Measurements from ENCODE around the gene FBXO31.
"Not testable (repeated sequence)": the region's sequence is repeated elsewhere in the genome, so short reads cannot be mapped to it uniquely, and the experiment has no call there.

FBXO31 gene

GRCh38 chr16:87387942-87388817 is 4.6 kb upstream of the FBXO31 start:
- peak; percentile 97 for TF ChIP-seq Cebpa-rat (IDR thresholded peaks at IDR 0.05)
- peaks cover 10% of the 10 kb centered on the region for H4K20me1 ChIP-seq
- H3K4me2 ChIP-seq, result peak overlapping the region; percentile 75
- H3K9ac ChIP-seq, result peak overlapping the region; percentile 76
- peak overlapping the region; percentile 44 for H3K4me3 ChIP-seq
- H3K27ac ChIP-seq, result peak overlapping the region; percentile 96
- H3K4me1 ChIP-seq, result peaks cover 70% of the 10 kb centered on the region
- H3K27me3 ChIP-seq, result no peaks in the 10 kb centered on the region
- no peaks in the 10 kb centered on the region for H3K9me3 ChIP-seq
- no peaks in the 10 kb centered on the region for H3K36me3 ChIP-seq

- H3K4me1 ChIP-seq, result peaks cover 76% of the 10 kb centered on the region
- H3K4me2 ChIP-seq, result peak overlapping the region; percentile 83
- H3K9me3 ChIP-seq, H3K36me3 ChIP-seq, H3K27me3 ChIP-seq: not testable (repeated sequence)
- peak overlapping the region; percentile 95 for H3K27ac ChIP-seq
- H3K4me3 ChIP-seq, result peak overlapping the region; percentile 90
- H4K20me1 ChIP-seq, result peaks cover 33% of the 10 kb centered on the region
- H3K9ac ChIP-seq, result peak overlapping the region; percentile 91
Observed at GRCh38 chr16:87384875-87385167, 1.2 kb upstream of the FBXO31 start.

- H3K27ac ChIP-seq, result peak overlapping the region; percentile 95
- peak overlapping the region; percentile 90 for H3K4me3 ChIP-seq
Observed at GRCh38 chr16:87384162-87384874, 742 bp upstream of the FBXO31 start.

GRCh38 chr16:87382023-87382785 is 1.4 kb downstream of the FBXO31 start:
- Histone ChIP-seq H3K9ac (peak overlapping the region; percentile 91), H3K4me3 (peak overlapping the region; percentile 90), H3K9me3 (no peaks in the 10 kb centered on the region), H4K20me1 (peaks cover 59% of the 10 kb centered on the region), H3K27me3 (no peaks in the 10 kb centered on the region), H3K27ac (peak overlapping the region; percentile 95), H3K4me1 (peaks cover 53% of the 10 kb centered on the region), H3K4me2 (peak overlapping the region; percentile 83), H3K36me3 (peaks cover 17% of the 10 kb centered on the region)
- no peak for TF ChIP-seq Cebpa-rat (IDR thresholded peaks at IDR 0.05)

More at GRCh38 chr16:87384162-87384874, 742 bp upstream of the FBXO31 start:
- TF ChIP-seq Cebpa-rat (IDR thresholded peaks at IDR 0.05), result no peak
- H3K27me3 ChIP-seq, result no peaks in the 10 kb centered on the region
- no peaks in the 10 kb centered on the region for H3K9me3 ChIP-seq
- peak overlapping the region; percentile 91 for H3K9ac ChIP-seq
- H4K20me1 ChIP-seq, result peaks cover 38% of the 10 kb centered on the region
- peaks cover 71% of the 10 kb centered on the region for H3K4me1 ChIP-seq
- peak overlapping the region; percentile 83 for H3K4me2 ChIP-seq
- H3K36me3 ChIP-seq, result 0 out of 2 replicates have a peak, but pooled peaks cover under 1% of the 10 kb centered on the region

- no peaks in the 10 kb centered on the region for H3K27me3 ChIP-seq
- peak overlapping the region; percentile 90 for H3K4me3 ChIP-seq
- TF ChIP-seq Cebpa-rat (IDR thresholded peaks at IDR 0.05), result no peak
- peak overlapping the region; percentile 83 for H3K4me2 ChIP-seq
- no peaks in the 10 kb centered on the region for H3K9me3 ChIP-seq
- H3K36me3 ChIP-seq, result peaks cover 30% of the 10 kb centered on the region
- H3K9ac ChIP-seq, result peak overlapping the region; percentile 91
- peaks cover 50% of the 10 kb centered on the region for H3K4me1 ChIP-seq
- H3K27ac ChIP-seq, result peak overlapping the region; percentile 36
- peaks cover 72% of the 10 kb centered on the region for H4K20me1 ChIP-seq
Observed at GRCh38 chr16:87380881-87381280, 2.7 kb downstream of the FBXO31 start.

GRCh38 chr16:87380403-87380802 is 3.2 kb downstream of the FBXO31 start:
- H3K4me2 ChIP-seq, result peak overlapping the region; percentile 83
- peaks cover 77% of the 10 kb centered on the region for H4K20me1 ChIP-seq
- H3K9ac ChIP-seq, result peak overlapping the region; percentile 91; the same call in 1 of the 2 replicates
- H3K4me1 ChIP-seq, result peaks cover 50% of the 10 kb centered on the region
- H3K27ac ChIP-seq, result peak overlapping the region; percentile 36; the same call in 1 of the 2 replicates
- no peaks in the 10 kb centered on the region for H3K27me3 ChIP-seq
- no peak for TF ChIP-seq Cebpa-rat (IDR thresholded peaks at IDR 0.05)
- no peak overlapping the region for H3K4me3 ChIP-seq
- peaks cover 34% of the 10 kb centered on the region for H3K36me3 ChIP-seq
- no peaks in the 10 kb centered on the region for H3K9me3 ChIP-seq

- not testable (repeated sequence) for H3K27me3 ChIP-seq, H3K4me3 ChIP-seq, H3K27ac ChIP-seq, H3K4me2 ChIP-seq, H3K9ac ChIP-seq, H3K9me3 ChIP-seq
- Histone ChIP-seq H3K4me1 (peaks cover 43% of the 10 kb centered on the region), H3K36me3 (peaks cover 44% of the 10 kb centered on the region), H4K20me1 (peaks cover 88% of the 10 kb centered on the region)
Observed at GRCh38 chr16:87379312-87379752, 4.2 kb downstream of the FBXO31 start.

- TF ChIP-seq Cebpa-rat (IDR thresholded peaks at IDR 0.05), result no peak
- H3K4me1 ChIP-seq, result peaks cover 35% of the 10 kb centered on the region
- H3K4me3 ChIP-seq, result no peak overlapping the region
- no peaks in the 10 kb centered on the region for H3K27me3 ChIP-seq
- no peak overlapping the region for H3K4me2 ChIP-seq
- H3K36me3 ChIP-seq, result peaks cover 50% of the 10 kb centered on the region
- no peaks in the 10 kb centered on the region for H3K9me3 ChIP-seq
- no peak overlapping the region for H3K27ac ChIP-seq
- peaks cover 100% of the 10 kb centered on the region for H4K20me1 ChIP-seq
- no peak overlapping the region for H3K9ac ChIP-seq
Observed at GRCh38 chr16:87376660-87377059, 6.9 kb downstream of the FBXO31 start.

- H3K4me3 ChIP-seq, result no peak overlapping the region
- no peak for TF ChIP-seq Cebpa-rat (IDR thresholded peaks at IDR 0.05)
- peaks cover 51% of the 10 kb centered on the region for H3K36me3 ChIP-seq
- no peak overlapping the region for H3K27ac ChIP-seq
- H3K4me1 ChIP-seq, result peaks cover 35% of the 10 kb centered on the region
- H3K27me3 ChIP-seq, result no peaks in the 10 kb centered on the region
- no peaks in the 10 kb centered on the region for H3K9me3 ChIP-seq
- H3K4me2 ChIP-seq, result peak overlapping the region; percentile 6
- no peak overlapping the region; the same call in 1 of the 2 replicates for H3K9ac ChIP-seq
- peaks cover 100% of the 10 kb centered on the region for H4K20me1 ChIP-seq
Observed at GRCh38 chr16:87375426-87376135, 8.0 kb downstream of the FBXO31 start.
